ENCODE results near the gene DOCK1.

The DOCK1 gene

DNA sequence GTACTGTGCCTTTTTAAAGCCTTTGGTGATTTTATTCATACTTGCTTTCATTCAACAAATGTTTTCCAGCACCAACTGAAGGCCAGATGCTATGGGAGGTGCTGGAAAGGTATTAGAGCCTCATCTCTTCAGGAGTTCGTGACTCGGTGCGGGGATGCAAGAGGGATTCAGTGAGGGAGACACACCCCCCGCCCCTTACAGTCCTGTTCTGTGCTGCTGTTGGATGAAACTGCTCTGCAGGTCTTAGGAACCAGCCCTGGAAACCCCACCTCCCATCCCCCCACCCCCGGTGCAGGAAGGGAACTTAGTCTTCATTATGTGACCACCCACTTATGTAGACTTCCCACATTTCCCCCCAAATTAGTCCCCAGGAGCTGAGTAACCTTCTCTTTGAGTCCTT is 180.7 kb downstream of the DOCK1 start:
- H3K9ac ChIP-seq (ENCODE audit: low read length), result no peak overlapping the region

DNA sequence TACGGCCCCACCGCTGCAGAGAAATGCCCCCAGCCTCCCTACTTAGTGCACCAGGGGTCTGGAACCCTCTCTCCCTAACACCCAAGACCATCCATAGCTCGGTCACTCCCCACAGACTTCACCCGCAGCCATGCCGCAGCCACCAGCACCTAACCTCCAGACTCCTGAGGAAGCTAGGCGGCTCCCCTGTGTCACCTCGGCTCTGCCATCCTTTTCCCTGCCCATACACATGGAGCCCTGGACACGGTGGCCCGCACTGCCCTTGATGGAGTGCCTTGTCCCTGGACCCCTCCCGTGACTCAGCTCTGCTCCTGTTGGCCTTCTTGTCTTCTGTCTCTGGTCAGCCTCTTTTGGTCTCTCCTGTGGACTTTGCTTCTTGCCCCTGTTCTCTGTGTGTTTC is 183.7 kb downstream of the DOCK1 start:
- H3K9ac ChIP-seq (ENCODE audit: low read length), result no peak overlapping the region
- H3K36me3 ChIP-seq (replicated peaks; ENCODE audit: insufficient read depth, low read length), result no peaks in the 10 kb centered on the region
- H3K27ac ChIP-seq (ENCODE audit: low read length), result no peak overlapping the region
- no peaks in the 10 kb centered on the region for H3K79me2 ChIP-seq (ENCODE audit: low read length)
- TF ChIP-seq EZH2phosphoT487 (IDR thresholded peaks at IDR 0.05; ENCODE audit: low read length) (no peak), EZH2 (optimal IDR thresholded peaks at IDR 0.05; ENCODE audit: low read depth, low read length) (no peak)
- TF ChIP-seq, protein P1, sequence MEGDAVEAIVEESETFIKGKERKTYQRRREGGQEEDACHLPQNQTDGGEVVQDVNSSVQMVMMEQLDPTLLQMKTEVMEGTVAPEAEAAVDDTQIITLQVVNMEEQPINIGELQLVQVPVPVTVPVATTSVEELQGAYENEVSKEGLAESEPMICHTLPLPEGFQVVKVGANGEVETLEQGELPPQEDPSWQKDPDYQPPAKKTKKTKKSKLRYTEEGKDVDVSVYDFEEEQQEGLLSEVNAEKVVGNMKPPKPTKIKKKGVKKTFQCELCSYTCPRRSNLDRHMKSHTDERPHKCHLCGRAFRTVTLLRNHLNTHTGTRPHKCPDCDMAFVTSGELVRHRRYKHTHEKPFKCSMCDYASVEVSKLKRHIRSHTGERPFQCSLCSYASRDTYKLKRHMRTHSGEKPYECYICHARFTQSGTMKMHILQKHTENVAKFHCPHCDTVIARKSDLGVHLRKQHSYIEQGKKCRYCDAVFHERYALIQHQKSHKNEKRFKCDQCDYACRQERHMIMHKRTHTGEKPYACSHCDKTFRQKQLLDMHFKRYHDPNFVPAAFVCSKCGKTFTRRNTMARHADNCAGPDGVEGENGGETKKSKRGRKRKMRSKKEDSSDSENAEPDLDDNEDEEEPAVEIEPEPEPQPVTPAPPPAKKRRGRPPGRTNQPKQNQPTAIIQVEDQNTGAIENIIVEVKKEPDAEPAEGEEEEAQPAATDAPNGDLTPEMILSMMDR (IDR thresholded peaks at IDR 0.05; ENCODE audit: low read length), result no peak
- H3K4me2 ChIP-seq (ENCODE audit: low read depth, low read length), result no peak overlapping the region
- no peaks in the 10 kb centered on the region for H3K27me3 ChIP-seq (replicated peaks; ENCODE audit: insufficient read depth, low read length)
- no peak overlapping the region for H3K4me3 ChIP-seq (ENCODE audit: low read length)
- no peaks in the 10 kb centered on the region for H3F3A ChIP-seq (ENCODE audit: insufficient read depth, low read length)
- no peaks in the 10 kb centered on the region for H3K9me3 ChIP-seq (replicated peaks; ENCODE audit: insufficient read depth, low read length)
- no peak overlapping the region for H2AFZ ChIP-seq (ENCODE audit: low read length)
- no peaks in the 10 kb centered on the region for H3K9me2 ChIP-seq (replicated peaks; ENCODE audit: insufficient read depth, low read length)
- no peaks in the 10 kb centered on the region for H3K4me1 ChIP-seq (ENCODE audit: low read length)
- no peak for DNase-seq
- H4K20me1 ChIP-seq (ENCODE audit: insufficient read depth, low read length), result no peaks in the 10 kb centered on the region

More for the DNA sequence above, 180.7 kb downstream of the DOCK1 start:
- no peak for DNase-seq
- no peaks in the 10 kb centered on the region for H4K20me1 ChIP-seq (ENCODE audit: insufficient read depth, low read length)
- TF ChIP-seq EZH2 (optimal IDR thresholded peaks at IDR 0.05; ENCODE audit: low read depth, low read length) (no peak), EZH2phosphoT487 (IDR thresholded peaks at IDR 0.05; ENCODE audit: low read length) (no peak)
- TF ChIP-seq, protein P1 (IDR thresholded peaks at IDR 0.05; ENCODE audit: low read length), result no peak
- H3F3A ChIP-seq (ENCODE audit: insufficient read depth, low read length), result no peaks in the 10 kb centered on the region
- no peaks in the 10 kb centered on the region for H3K9me2 ChIP-seq (replicated peaks; ENCODE audit: insufficient read depth, low read length)
- H3K4me2 ChIP-seq (ENCODE audit: low read depth, low read length), result no peak overlapping the region
- no peaks in the 10 kb centered on the region for H3K27me3 ChIP-seq (replicated peaks; ENCODE audit: insufficient read depth, low read length)
- H3K4me3 ChIP-seq (ENCODE audit: low read length), result no peak overlapping the region
- H3K4me1 ChIP-seq (ENCODE audit: low read length), result no peaks in the 10 kb centered on the region
- no peak overlapping the region for H2AFZ ChIP-seq (ENCODE audit: low read length)
- H3K79me2 ChIP-seq (ENCODE audit: low read length), result no peaks in the 10 kb centered on the region
- H3K9me3 ChIP-seq (replicated peaks; ENCODE audit: insufficient read depth, low read length), result no peaks in the 10 kb centered on the region
- no peak overlapping the region for H3K27ac ChIP-seq (ENCODE audit: low read length)
- H3K36me3 ChIP-seq (replicated peaks; ENCODE audit: insufficient read depth, low read length), result no peaks in the 10 kb centered on the region

DNA sequence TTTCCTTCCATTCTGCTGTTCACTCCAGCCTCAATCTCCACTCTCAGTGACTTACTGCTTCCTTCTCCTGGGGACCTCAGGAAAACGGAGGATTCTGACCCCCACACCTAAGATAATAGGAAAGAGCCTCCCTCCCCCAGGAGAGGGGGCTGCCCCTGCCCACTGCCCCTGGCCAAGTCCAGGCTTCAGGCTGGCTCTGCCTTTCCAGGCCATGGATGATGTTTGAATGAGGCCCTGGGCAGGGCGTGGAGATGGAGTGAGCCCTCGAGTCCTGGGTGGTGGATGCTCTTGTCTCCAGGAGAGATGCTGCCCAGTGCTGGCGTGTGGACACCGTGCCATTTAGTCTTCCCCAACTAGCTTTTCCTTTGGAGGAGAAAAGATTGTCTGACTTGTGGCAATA is 184.2 kb downstream of the DOCK1 start:
- no peak overlapping the region for H3K27ac ChIP-seq (ENCODE audit: low read length)
- no peak for DNase-seq
- TF ChIP-seq, protein P1 (IDR thresholded peaks at IDR 0.05; ENCODE audit: low read length), result no peak
- TF ChIP-seq EZH2 (optimal IDR thresholded peaks at IDR 0.05; ENCODE audit: low read depth, low read length), result no peak
- H3K9me2 ChIP-seq (replicated peaks; ENCODE audit: insufficient read depth, low read length), result no peaks in the 10 kb centered on the region
- no peaks in the 10 kb centered on the region for H3K9me3 ChIP-seq (replicated peaks; ENCODE audit: insufficient read depth, low read length)
- no peak overlapping the region for H3K4me2 ChIP-seq (ENCODE audit: low read depth, low read length)
- no peaks in the 10 kb centered on the region for H3K36me3 ChIP-seq (replicated peaks; ENCODE audit: insufficient read depth, low read length)
- H2AFZ ChIP-seq (ENCODE audit: low read length), result no peak overlapping the region
- no peak overlapping the region for H3K4me3 ChIP-seq (ENCODE audit: low read length)
- no peaks in the 10 kb centered on the region for H3F3A ChIP-seq (ENCODE audit: insufficient read depth, low read length)
- H3K9ac ChIP-seq (ENCODE audit: low read length), result no peak overlapping the region
- no peaks in the 10 kb centered on the region for H3K27me3 ChIP-seq (replicated peaks; ENCODE audit: insufficient read depth, low read length)
- no peaks in the 10 kb centered on the region for H3K4me1 ChIP-seq (ENCODE audit: low read length)
- no peaks in the 10 kb centered on the region for H4K20me1 ChIP-seq (ENCODE audit: insufficient read depth, low read length)
- no peaks in the 10 kb centered on the region for H3K79me2 ChIP-seq (ENCODE audit: low read length)

Data from MM.1S (cell line).